HG03571 (cell line): Measurements from ENCODE around the gene PPP2R3B.
"Not testable (repeated sequence)": the region's sequence is repeated elsewhere in the genome, so short reads cannot be mapped to it uniquely, and the experiment has no call there.

Experiments
- ATAC-seq: cut with Tn5 transposase; IDR thresholded peaks from one replicate; pipeline ENCODE4 v1.9.1; 2021; ENCODE audit not compliant: unreplicated experiment

The PPP2R3B gene

GRCh38 chrX:320126-320783 is 66.5 kb downstream of the PPP2R3B start:
- no peak for ATAC-seq

GRCh38 chrX:319579-320125 is 67.1 kb downstream of the PPP2R3B start:
- ATAC-seq: no peak

- ATAC-seq: peak; percentile 76
Measured at GRCh38 chrX:318739-319578, 67.7 kb downstream of the PPP2R3B start, which contains the start of gene GTPBP6. Gene GTPBP6 (minus strand): TSS chrX:318796. CDS start chrX:318787, 9 bp downstream.

- peak; percentile 54 for ATAC-seq
Measured at GRCh38 chrX:318068-318738, 68.5 kb downstream of the PPP2R3B start.

GRCh38 chrX:317424-318067 is 69.2 kb downstream of the PPP2R3B start:
- ATAC-seq: no peak

GRCh38 chrX:316351-317325 is 70.1 kb downstream of the PPP2R3B start:
- ATAC-seq: no peak

- ATAC-seq: no peak
Measured at GRCh38 chrX:314781-315595, 71.7 kb downstream of the PPP2R3B start.

- no peak for ATAC-seq
Measured at GRCh38 chrX:314049-314448, 72.7 kb downstream of the PPP2R3B start.

- no peak for ATAC-seq
Measured at GRCh38 chrX:313546-313945, 73.2 kb downstream of the PPP2R3B start.

GRCh38 chrX:312621-313331 is 73.9 kb downstream of the PPP2R3B start:
- no peak for ATAC-seq

GRCh38 chrX:311156-312129 is 75.3 kb downstream of the PPP2R3B start:
- ATAC-seq: no peak

GRCh38 chrX:310621-311155 is 76.0 kb downstream of the PPP2R3B start:
- ATAC-seq: no peak

- ATAC-seq: no peak
Measured at GRCh38 chrX:308821-309520, 77.7 kb downstream of the PPP2R3B start.

- ATAC-seq: no peak
Measured at GRCh38 chrX:307261-308111, 79.2 kb downstream of the PPP2R3B start.

GRCh38 chrX:306614-307251 is 80.0 kb downstream of the PPP2R3B start:
- ATAC-seq: not testable (repeated sequence)
